Measurements from ENCODE around the gene NAGA. TPM values are rescaled to one million over a fixed set of nuclear protein-coding genes. Genes with fewer than 3 reads are reported as not detected.

The NAGA gene
- total RNA-seq, 1 experiment from 2014 or later = 39.6 TPM

Other genes starting within 250 kb of the NAGA start
- 18.0 and 19.7 TPM in 2 replicates for gene SREBF2, start 237.7 kb downstream of the NAGA start, total RNA-seq (2014; rRNA removed; shearing (Covaris generic))
- not detected in 2 replicates for gene SHISA8, start 155.7 kb downstream of the NAGA start, total RNA-seq (2014; rRNA removed; shearing (Covaris generic))
- 0.03 and 0.13 TPM in 2 replicates for gene TNFRSF13C, start 144.0 kb downstream of the NAGA start, total RNA-seq (2014; rRNA removed; shearing (Covaris generic))
- 26.2 and 51.9 TPM in 2 replicates for gene CENPM, start 123.7 kb downstream of the NAGA start, total RNA-seq (2014; rRNA removed; shearing (Covaris generic))
- gene SEPTIN3, start 101.4 kb downstream of the NAGA start, total RNA-seq (2014; rRNA removed; shearing (Covaris generic)) = not detected in 2 replicates
- not detected in 2 replicates for gene WBP2NL, start 72.0 kb downstream of the NAGA start, total RNA-seq (2014; rRNA removed; shearing (Covaris generic))
- gene PHETA2, start 3.4 kb upstream of the NAGA start, total RNA-seq (2014; rRNA removed; shearing (Covaris generic)) = 9.7 and 14.9 TPM in 2 replicates
- 8.6 and 21.3 TPM in 2 replicates for gene SMDT1, start 8.9 kb upstream of the NAGA start, total RNA-seq (2014; rRNA removed; shearing (Covaris generic))
- 114 and 245 TPM in 2 replicates for gene NDUFA6, start 20.0 kb upstream of the NAGA start, total RNA-seq (2014; rRNA removed; shearing (Covaris generic))
- 0.05 TPM in 1 of 2 replicates, not detected in the other for gene CYP2D6, start 60.0 kb upstream of the NAGA start, total RNA-seq (2014; rRNA removed; shearing (Covaris generic))
- gene TCF20, start 199.8 kb upstream of the NAGA start, total RNA-seq (2014; rRNA removed; shearing (Covaris generic)) = 27.7 and 34.1 TPM in 2 replicates

All from SJSA1 (cell line).